IMR-90 (cell line): ENCODE measurements around the gene RBMY1D. TPM values are rescaled to one million over a fixed set of nuclear protein-coding genes. Genes with fewer than 3 reads are reported as not detected.

Experiments
- ATAC-seq: fragments of 200-7000 bp; cut with Tn5 transposase; 2 replicates; pipeline ENCODE4 v1.9.1; 2020; ENCODE audit warnings: low read depth, mild to moderate bottlenecking, moderate library complexity
- BruUV-seq: library from RNA; stranded (reverse); fragments of 400-500 nt; replicated peaks from 2 replicates; lab custom pipeline; 2021; lab: Mats Ljungman, UMichigan
- CTCF ChIA-PET: fragments of 300-600 bp; formaldehyde crosslinking; extraction: SDS; loops from one replicate; lab custom pipeline; 2021; ENCODE audit warnings: antibody characterized with exemption; lab: Yijun Ruan, JAX
- POLR2A ChIA-PET: fragments of 300-600 bp; sonication (Branson Sonifier 250); formaldehyde crosslinking; loops from one replicate; lab custom pipeline; 2022; ENCODE audit warnings: antibody characterized with exemption; ENCODE audit not compliant: unreplicated experiment; lab: Charles Lee
- DNase-seq: peaks from one replicate; pipeline ENCODE4 v3.0.0; 2013
- H2AFZ ChIP-seq: replicated peaks from 2 replicates; pipeline ENCODE3; 2013; ENCODE audit warnings: low read length, mild to moderate bottlenecking; ENCODE audit not compliant: poor library complexity
- H2AK5ac ChIP-seq: 2 replicates; pipeline ENCODE4 v1.6.1; 2013; ENCODE audit warnings: low read depth, low read length, inconsistent platforms
- H2AK9ac ChIP-seq: replicated peaks from 2 replicates; pipeline ENCODE3; 2013; ENCODE audit warnings: mild to moderate bottlenecking, low read depth, low read length, moderate library complexity; ENCODE audit not compliant: poor library complexity
- H2BK120ac ChIP-seq: 2 replicates; pipeline ENCODE4 v1.6.1; 2013; ENCODE audit warnings: low read depth, low read length, inconsistent platforms
- H2BK15ac ChIP-seq: 3 replicates; pipeline ENCODE4 v1.6.1; 2013; ENCODE audit warnings: low read depth, low read length, inconsistent platforms
- H2BK20ac ChIP-seq: 2 replicates; pipeline ENCODE4 v1.6.1; 2013; ENCODE audit warnings: low read depth, mild to moderate bottlenecking, inconsistent platforms, low read length, moderate library complexity
- H2BK5ac ChIP-seq: 2 replicates; pipeline ENCODE4 v1.6.1; 2013; ENCODE audit warnings: mild to moderate bottlenecking, low read depth, low read length, inconsistent platforms; ENCODE audit not compliant: poor library complexity, severe bottlenecking
- H3K14ac ChIP-seq: replicated peaks from 2 replicates; pipeline ENCODE4 v1.6.1; 2013; ENCODE audit warnings: low read depth, low read length, inconsistent platforms
- H3K18ac ChIP-seq: 2 replicates; pipeline ENCODE4 v1.6.1; 2013; ENCODE audit warnings: low read depth, low read length, control low read depth
- H3K23ac ChIP-seq: 2 replicates; pipeline ENCODE4 v1.6.1; 2013; ENCODE audit warnings: low read depth, low read length, inconsistent platforms
- H3K27ac ChIP-seq: 2 replicates; pipeline ENCODE4 v1.5.1; 2013; ENCODE audit warnings: mild to moderate bottlenecking, control low read depth, low read length; ENCODE audit not compliant: insufficient read depth
- H3K27me3 ChIP-seq: 2 replicates; pipeline ENCODE4 v1.6.1; 2013; ENCODE audit warnings: low read length; ENCODE audit not compliant: control insufficient read depth, insufficient read depth
- H3K36me3 ChIP-seq: 2 replicates; pipeline ENCODE4 v1.6.1; 2013; ENCODE audit warnings: low read length, mixed read lengths; ENCODE audit not compliant: control insufficient read depth, insufficient read depth
- H3K4ac ChIP-seq: 2 replicates; pipeline ENCODE4 v1.6.1; 2013; ENCODE audit warnings: low read depth, low read length, inconsistent platforms
- H3K4me1 ChIP-seq: 2 replicates; pipeline ENCODE4 v1.6.1; 2013; ENCODE audit warnings: low read length, mixed read lengths; ENCODE audit not compliant: control insufficient read depth, insufficient read depth
- H3K4me2 ChIP-seq: 2 replicates; pipeline ENCODE4 v1.6.1; 2013; ENCODE audit warnings: low read depth, mild to moderate bottlenecking, control low read depth, low read length, moderate library complexity
- H3K4me3 ChIP-seq: 2 replicates; pipeline ENCODE4 v1.5.1; 2013; ENCODE audit warnings: low read depth, mild to moderate bottlenecking, control low read depth, low read length, moderate library complexity; ENCODE audit not compliant: insufficient read depth
- H3K56ac ChIP-seq: 2 replicates; pipeline ENCODE4 v1.6.1; 2013; ENCODE audit warnings: low read length, inconsistent platforms; ENCODE audit not compliant: insufficient read depth; ENCODE audit errors: extremely low read depth
- H3K79me1 ChIP-seq, 2 experiments: 2 replicates each; pipeline ENCODE4 v1.6.1; 2013; ENCODE audit warnings: low read length in 2 of 2, inconsistent platforms in 1 of 2, low read depth in 1 of 2
- H3K9ac ChIP-seq: 2 replicates; pipeline ENCODE4 v1.6.1; 2013; ENCODE audit warnings: low read depth, low read length, control low read depth
- H3K9me1 ChIP-seq: 2 replicates; pipeline ENCODE4 v1.6.1; 2013; ENCODE audit warnings: low read length, inconsistent platforms; ENCODE audit not compliant: insufficient read depth
- H3K9me3 ChIP-seq: 2 replicates; pipeline ENCODE4 v1.6.1; 2013; ENCODE audit warnings: low read length; ENCODE audit not compliant: control insufficient read depth, insufficient read depth
- H4K20me1 ChIP-seq: 2 replicates; pipeline ENCODE4 v1.6.1; 2013; ENCODE audit warnings: low read length, inconsistent platforms; ENCODE audit not compliant: insufficient read depth
- H4K5ac ChIP-seq: 2 replicates; pipeline ENCODE4 v1.6.1; 2013; ENCODE audit warnings: mild to moderate bottlenecking, low read depth, low read length, control low read depth
- H4K8ac ChIP-seq, 2 experiments: 2 replicates each; pipeline ENCODE4 v1.6.1; 2013; ENCODE audit warnings: low read depth in 2 of 2, low read length in 2 of 2, control low read depth in 1 of 2, inconsistent platforms in 1 of 2
- H4K91ac ChIP-seq: 2 replicates; pipeline ENCODE4 v1.6.1; 2013; ENCODE audit warnings: low read depth, low read length, inconsistent platforms; ENCODE audit not compliant: insufficient read depth
- BHLHE40 ChIP-seq: fragments of 150-350 bp; IDR thresholded peaks from 2 replicates; pipeline ENCODE4 v1.6.1; 2016; ENCODE audit warnings: mild to moderate bottlenecking, low read depth, low read length
- CEBPB ChIP-seq: IDR thresholded peaks from 2 replicates; pipeline ENCODE4 v1.6.1; 2012; ENCODE audit warnings: low read depth, low read length, improper control_type of control experiment
- CHD1 ChIP-seq: IDR thresholded peaks from 2 replicates; pipeline ENCODE4 v1.6.1; 2012; ENCODE audit warnings: low read depth, low read length, improper control_type of control experiment
- CTCF ChIP-seq: conservative IDR thresholded peaks from 2 replicates; pipeline ENCODE4 v1.5.1; 2012; ENCODE audit warnings: mild to moderate bottlenecking, low read depth, low read length, improper control_type of control experiment
- ELK1 ChIP-seq: fragments of 150-350 bp; IDR thresholded peaks from 2 replicates; pipeline ENCODE4 v1.6.1; 2016; ENCODE audit warnings: low read depth, mild to moderate bottlenecking, low read length, moderate library complexity, borderline replicate concordance
- FOS ChIP-seq: fragments of 150-350 bp; IDR thresholded peaks from 2 replicates; pipeline ENCODE4 v1.6.1; 2016; ENCODE audit warnings: low read depth, low read length
- MAFK ChIP-seq: IDR thresholded peaks from 2 replicates; pipeline ENCODE4 v1.6.1; 2012; ENCODE audit warnings: low read depth, low read length, improper control_type of control experiment
- MAZ ChIP-seq: IDR thresholded peaks from 2 replicates; pipeline ENCODE4 v1.6.1; 2012; ENCODE audit warnings: low read depth, mild to moderate bottlenecking, low read length, improper control_type of control experiment, moderate library complexity, borderline replicate concordance
- MXI1 ChIP-seq: IDR thresholded peaks from 2 replicates; pipeline ENCODE4 v1.6.1; 2012; ENCODE audit warnings: low read depth, mild to moderate bottlenecking, low read length, moderate library complexity, borderline replicate concordance
- NFE2L2 ChIP-seq: fragments of 150-350 bp; IDR thresholded peaks from 2 replicates; pipeline ENCODE4 v1.6.1; 2016; ENCODE audit warnings: low read depth, mild to moderate bottlenecking, low read length
- POLR2A ChIP-seq: IDR thresholded peaks from 2 replicates; pipeline ENCODE4 v1.6.1; 2012; ENCODE audit warnings: mild to moderate bottlenecking, low read depth, low read length
- RAD21 ChIP-seq: IDR thresholded peaks from 2 replicates; pipeline ENCODE4 v1.6.1; 2012; ENCODE audit warnings: low read length, improper control_type of control experiment
- RCOR1 ChIP-seq: IDR thresholded peaks from 2 replicates; pipeline ENCODE4 v1.6.1; 2012; ENCODE audit warnings: mild to moderate bottlenecking, low read length, improper control_type of control experiment; ENCODE audit not compliant: insufficient replicate concordance
- RFX5 ChIP-seq: IDR thresholded peaks from 2 replicates; pipeline ENCODE4 v1.8.0; 2012; ENCODE audit warnings: low read depth, mild to moderate bottlenecking, low read length, moderate library complexity
- SMC3 ChIP-seq: fragments of 150-350 bp; IDR thresholded peaks from 2 replicates; pipeline ENCODE4 v1.6.1; 2016; ENCODE audit warnings: low read depth, mild to moderate bottlenecking, antibody characterized with exemption, low read length, moderate library complexity
- USF2 ChIP-seq: fragments of 150-350 bp; IDR thresholded peaks from 2 replicates; pipeline ENCODE4 v1.6.1; 2017; ENCODE audit warnings: mild to moderate bottlenecking, antibody characterized with exemption, low read length, low read depth
- WGBS, 2 experiments: methylation state at CpG; one replicate each; pipeline versions ENCODE4 v1.1.5 to v1.1.7; 2013; ENCODE audit warnings: missing lambda C conversion rate in 2 of 2; ENCODE audit not compliant: insufficient read length in 1 of 2; ENCODE audit errors: extremely low coverage in 2 of 2; 5-methylcytosine and 5-hydroxymethylcytosine counted together
- dilution Hi-C: fragments of 300-500 bp; cut with HindIII; formaldehyde crosslinking; loops from one replicate; pipeline ENCODE4 v1.14.3; 2018; ENCODE audit warnings: low sequenced_read_pairs; ENCODE audit not compliant: unreplicated experiment
- in situ Hi-C: fragments of 300-500 bp; cut with MboI; formaldehyde crosslinking; loops from 3 replicates; pipeline ENCODE4 v1.14.3; 2019; ENCODE audit warnings: low sequenced_read_pairs, inconsistent platforms, mixed read lengths
- intact Hi-C: fragments of 100-400 bp; cut with micrococcal nuclease; formaldehyde crosslinking; loops from 2 replicates; pipeline ENCODE4 v1.10.0; 2022
- polyA plus RNA-seq, 3 experiments: library from polyadenylated mRNA; depleted of rRNA; stranded (reverse); fragments of >200 nt; gene quantifications; 2 replicates each; pipeline ENCODE4 v1.2.3, GENCODE V29; 2012; ENCODE audit warnings: low replicate concordance in 1 of 3
- total RNA-seq: library from RNA; depleted of rRNA; stranded (reverse); fragments of >200 nt; gene quantifications from 2 replicates; pipeline ENCODE4 v1.2.3, GENCODE V29; 2012

Gene RBMY1D
- total and polyA plus RNA-seq, 2 of the 4 experiments (the other 2 are of a cell fraction): not detected

GRCh38 chrY:21839489-21839888, 54.8 kb downstream of the RBMY1D start:
- Histone ChIP-seq H3K4me1 (no peaks in the 10 kb centered on the region), H3K4me2 (no peak overlapping the region), H2BK20ac (no peak overlapping the region), H4K20me1 (no peaks in the 10 kb centered on the region), H3K9me1 (no peaks in the 10 kb centered on the region), H3K18ac (no peak overlapping the region), H2BK15ac (no peak overlapping the region), H4K8ac (no peak overlapping the region), H4K91ac (no peak overlapping the region), H2AK5ac (no peak overlapping the region), H4K5ac (no peak overlapping the region), H3K56ac (no peak overlapping the region), H3K4ac (no peak overlapping the region), H3K9me3 (no peaks in the 10 kb centered on the region), H2BK5ac (no peak overlapping the region), H2AFZ (no peak overlapping the region), H3K36me3 (no peaks in the 10 kb centered on the region), H3K27me3 (no peaks in the 10 kb centered on the region), H3K23ac (no peak overlapping the region), H3K14ac (no peak overlapping the region), H2AK9ac (no peak overlapping the region), H3K27ac (no peak overlapping the region), H3K79me1 (no peaks in the 10 kb centered on the region), H2BK120ac (no peak overlapping the region), H3K4me3 (no peak overlapping the region), H3K9ac (no peak overlapping the region)
- BruUV-seq: no TSS peak
- ChIA-PET POLR2A (no interaction called here), CTCF (no interaction called here)
- ATAC-seq: no peak
- dilution Hi-C loops (no loop called here), intact Hi-C loops (no loop called here), in situ Hi-C loops (no loop called here)
- DNase-seq: no peak
- WGBS, 2 experiments: no CpG with 5 or more reads among the region's 5 CpGs
- TF ChIP-seq NFE2L2 (no peak), POLR2A (no peak), ELK1 (no peak), CEBPB (no peak), USF2 (no peak), RCOR1 (no peak), FOS (no peak), RFX5 (no peak), MXI1 (no peak), RAD21 (no peak), BHLHE40 (no peak), CTCF (no peak), MAFK (no peak), MAZ (no peak), SMC3 (no peak), CHD1 (no peak)
